HepG2 (cell line): ENCODE results near the gene APBB1. TPM values are rescaled to one million over a fixed set of nuclear protein-coding genes. Genes with fewer than 3 reads are reported as not detected.

Experiments used
- ATAC-seq: fragments of 200-7000 bp; cut with Tn5 transposase; 3 replicates; pipeline ENCODE4 v1.9.1; 2020; ENCODE audit warnings: mild to moderate bottlenecking, moderate library complexity
- BruUV-seq: library from RNA; stranded (reverse); fragments of 400-500 nt; replicated peaks from 2 replicates; lab custom pipeline; 2021; lab: Mats Ljungman, UMichigan
- CTCF ChIA-PET: fragments of 300-600 bp; formaldehyde crosslinking; extraction: SDS; loops from one replicate; lab custom pipeline; 2021; ENCODE audit warnings: low total read pairs, inconsistent platforms, low intra/inter-chr PET ratio; lab: Yijun Ruan, JAX
- POLR2A ChIA-PET: fragments of 350-600 bp; sonication (Branson Sonifier 250); formaldehyde crosslinking; loops from one replicate; lab custom pipeline; 2020; ENCODE audit warnings: antibody characterized with exemption, inconsistent platforms; lab: Yijun Ruan, JAX
- DNase-seq: peaks from one replicate; pipeline ENCODE4 v3.0.0-alpha.2; 2015; ENCODE audit warnings: low spot score
- FAIRE-seq: peaks from 3 replicates; lab custom pipeline; 2011; peaks lifted over from hg19 to GRCh38; lab: Jason Lieb, UNC
- H2AFZ ChIP-seq: one replicate; pipeline ENCODE4 v1.6.1; 2011; ENCODE audit warnings: low read length, inconsistent platforms
- H3K27ac ChIP-seq: fragments of 300-600 bp; 3 replicates; pipeline ENCODE4 v1.8.0; 2011; ENCODE audit warnings: mixed run types, mild to moderate bottlenecking, mixed read lengths, low read length, inconsistent platforms; ENCODE audit not compliant: insufficient read depth; ENCODE audit errors: extremely low read length
- H3K27me3 ChIP-seq, 2 experiments: fragments of 200-600 bp in 1 of 2; 2 replicates in 1 of 2; 3 replicates in 1 of 2; pipeline versions ENCODE4 v1.6.0 to v1.8.0; 2011; ENCODE audit warnings: low read length in 2 of 2, mild to moderate bottlenecking in 2 of 2, moderate library complexity in 2 of 2, inconsistent platforms in 1 of 2; ENCODE audit not compliant: insufficient read depth in 2 of 2, control insufficient read depth in 1 of 2
- H3K36me3 ChIP-seq, 2 experiments: fragments of 200-600 bp in 1 of 2; replicated peaks in 1 of 2; 2 replicates in 1 of 2; 3 replicates in 1 of 2; pipeline versions ENCODE4 v1.5.1 to v1.8.0; 2011; ENCODE audit warnings: low read length in 2 of 2, inconsistent platforms in 1 of 2; ENCODE audit not compliant: insufficient read depth in 2 of 2, control insufficient read depth in 1 of 2
- H3K4me1 ChIP-seq: 2 replicates; pipeline ENCODE4 v1.5.1; 2012; ENCODE audit warnings: low read length, inconsistent platforms; ENCODE audit not compliant: insufficient read depth
- H3K4me2 ChIP-seq: 2 replicates; pipeline ENCODE4 v1.6.0; 2011; ENCODE audit warnings: low read depth, low read length, inconsistent platforms
- H3K4me3 ChIP-seq, 3 experiments: fragments of 200-600 bp in 1 of 3; sonication (generic), shearing (Covaris generic) in 1 of 3; replicated peaks in 1 of 3; 2 replicates each; pipeline ENCODE4 v1.5.1; 2011 to 2016; ENCODE audit warnings: low read length in 3 of 3, inconsistent platforms in 2 of 3, low read depth in 2 of 3, mild to moderate bottlenecking in 2 of 3, control low read depth in 1 of 3, mixed read lengths in 1 of 3; ENCODE audit not compliant: insufficient read depth in 1 of 3
- H3K79me2 ChIP-seq: one replicate; pipeline ENCODE4 v1.6.1; 2011; ENCODE audit warnings: low read length, inconsistent platforms; ENCODE audit not compliant: insufficient read depth
- H3K9ac ChIP-seq: 2 replicates; pipeline ENCODE4 v1.6.0; 2011; ENCODE audit warnings: mild to moderate bottlenecking, low read depth, low read length, inconsistent platforms; ENCODE audit not compliant: insufficient read depth
- H3K9me3 ChIP-seq: 2 replicates; pipeline ENCODE4 v1.5.1; 2012; ENCODE audit warnings: mild to moderate bottlenecking, low read length
- H4K20me1 ChIP-seq: 2 replicates; pipeline ENCODE4 v1.6.0; 2011; ENCODE audit warnings: inconsistent platforms, mild to moderate bottlenecking, low read length, moderate library complexity; ENCODE audit not compliant: insufficient read depth
- CEBPG ChIP-seq: IDR thresholded peaks from 2 replicates; pipeline ENCODE4 v1.6.1; 2016
- HNF4A ChIP-seq: sonication (generic); formaldehyde crosslinking; IDR thresholded peaks from 2 replicates; pipeline ENCODE4 v1.4.0; 2020; ENCODE audit warnings: missing genetic modification reagents
- HNF4G ChIP-seq, 2 experiments: sonication (generic) in 1 of 2; formaldehyde crosslinking in 1 of 2; IDR thresholded peaks; 2 replicates each; pipeline versions ENCODE4 v1.4.0 to v1.6.1; 2011 to 2020; ENCODE audit warnings: borderline replicate concordance in 2 of 2, low read depth in 2 of 2, mild to moderate bottlenecking in 2 of 2, low read length in 1 of 2, missing genetic modification reagents in 1 of 2, moderate library complexity in 1 of 2
- KAT8 ChIP-seq: IDR thresholded peaks from 2 replicates; pipeline ENCODE4 v1.6.1; 2016; ENCODE audit warnings: missing genetic modification reagents, missing compliant biosample characterization
- PRDM15 ChIP-seq: sonication (generic); formaldehyde crosslinking; IDR thresholded peaks from 2 replicates; pipeline ENCODE4 v1.4.0; 2020; ENCODE audit warnings: missing genetic modification reagents
- REPIN1 ChIP-seq: sonication (generic); formaldehyde crosslinking; IDR thresholded peaks from 2 replicates; pipeline ENCODE4 v1.8.0; 2022; ENCODE audit warnings: missing genetic modification reagents, low read depth, mild to moderate bottlenecking, borderline replicate concordance
- ZNF292 ChIP-seq: sonication (generic); formaldehyde crosslinking; IDR thresholded peaks from 2 replicates; pipeline ENCODE4 v1.8.1; 2022; ENCODE audit warnings: mild to moderate bottlenecking, low read depth, missing genetic modification reagents, borderline replicate concordance
- ZNF619 ChIP-seq: sonication (generic); formaldehyde crosslinking; IDR thresholded peaks from 2 replicates; pipeline ENCODE4 v1.4.0; 2020; ENCODE audit warnings: mild to moderate bottlenecking, missing genetic modification reagents
- ZNF766 ChIP-seq: sonication (generic); formaldehyde crosslinking; IDR thresholded peaks from 2 replicates; pipeline ENCODE4 v1.5.0; 2020; ENCODE audit warnings: missing genetic modification reagents, borderline replicate concordance
- ZSCAN29 ChIP-seq: sonication (generic); formaldehyde crosslinking; conservative IDR thresholded peaks from 2 replicates; pipeline ENCODE4 v1.4.0; 2020; ENCODE audit warnings: mild to moderate bottlenecking, missing genetic modification reagents
- WGBS: methylation state at CpG from one replicate; pipeline ENCODE4 v1.1.6; 2017; ENCODE audit warnings: low lambda C conversion rate; 5-methylcytosine and 5-hydroxymethylcytosine counted together
- in situ Hi-C: cut with HindIII; loops from 2 replicates; pipeline ENCODE4 v1.10.0; 2017; ENCODE audit warnings: low pct_unique_long_range_greater_than_20kb; ENCODE audit not compliant: extremely low pct_ligation_motif_present
- intact Hi-C: fragments of 100-400 bp; cut with micrococcal nuclease; formaldehyde crosslinking; loops from one replicate; pipeline ENCODE4 v1.10.0; 2022; ENCODE audit not compliant: unreplicated experiment
- polyA plus RNA-seq, 8 experiments: library from polyadenylated mRNA; depleted of rRNA in 3 of 8; stranded (reverse) in 7 of 8; unstranded in 1 of 8; fragments of >200 nt; fragmentation: Illumina TruSeq in 4 of 8; extraction: Trizol in 4 of 8; gene quantifications; 2 replicates each; pipeline versions ENCODE4 v1.2.1 to v1.2.3, GENCODE V29; 2011 to 2016; ENCODE audit warnings: low read depth in 4 of 8, missing spikeins in 1 of 8, mixed read lengths in 1 of 8; ENCODE audit not compliant: insufficient read depth in 1 of 8
- total RNA-seq, 5 experiments: library from RNA; depleted of rRNA; stranded (reverse); fragments of >200 nt; fragmentation: Illumina TruSeq; extraction: Trizol; gene quantifications; 2 replicates each; pipeline ENCODE4 v1.2.3, GENCODE V29; 2016; ENCODE audit warnings: low read depth in 1 of 5

APBB1 gene
- total and polyA plus RNA-seq, 2 of the 13 experiments (the other 11 are each of a cell fraction or from before 2014, with no cell fraction given) = 1.7 to 3.5 TPM

- FAIRE-seq = peak; percentile 53
Observed at GRCh38 chr11:6365659-6366058, 53.2 kb downstream of the APBB1 start.

More at GRCh38 chr11:6365659-6366058, 53.2 kb downstream of the APBB1 start:
- no TSS peak for BruUV-seq
- Histone ChIP-seq H3K9me3 (no peaks in the 10 kb centered on the region), H4K20me1 (no peaks in the 10 kb centered on the region), H3K4me2 (0 out of 2 replicates have a peak overlapping the region, but pooled peaks have one; percentile 4), H3K36me3 (no peaks in the 10 kb centered on the region), H3K27ac (no peak overlapping the region), H3K9ac (no peak overlapping the region), H3K4me3 (no peak overlapping the region), H3K79me2 (no peaks in the 10 kb centered on the region), H2AFZ (no peak overlapping the region), H3K4me1 (peaks cover 12% of the 10 kb centered on the region), H3K27me3 (peaks cover 0 to 9% of the 10 kb centered on the region in 2 experiments; a peak in 3 of 5 replicates)
- CTCF ChIA-PET = interaction anchor here (1.2 kb wide), 1 partner anchor 12 kb away, joined by 4 read pairs; no protein-coding TSS in a partner anchor
- intact Hi-C loops (no loop called here), in situ Hi-C loops (no loop called here)
- 0% methylated on average over 1 of the region's 2 CpGs for WGBS
- POLR2A ChIA-PET = no interaction called here
- ATAC-seq (peak; percentile 77), DNase-seq (peak; percentile 35)
- peak; percentile 85 for TF ChIP-seq PRDM15 (CRISPR knock-in tag)
- no peak for TF ChIP-seq CEBPG (CRISPR knock-in tag)
- TF ChIP-seq HNF4A (CRISPR knock-in tag) = peak; percentile 76
- TF ChIP-seq KAT8 (CRISPR knock-in tag) = no peak
- TF ChIP-seq REPIN1 (CRISPR knock-in tag) = no peak
- TF ChIP-seq ZNF619 = no peak
- TF ChIP-seq ZNF766 (CRISPR knock-in tag) = no peak
- TF ChIP-seq ZSCAN29 (CRISPR knock-in tag) = no peak
- TF ChIP-seq HNF4G (IDR thresholded peaks at IDR 0.05; ENCODE audit: borderline replicate concordance, low read depth, low read length) = peak; percentile 49; the same call in 1 of the 2 replicates
- TF ChIP-seq HNF4G (CRISPR knock-in tag; IDR thresholded peaks at IDR 0.05; ENCODE audit: borderline replicate concordance, low read depth) = peak; percentile 26; the same call in 1 of the 2 replicates
- peak; percentile 32; the same call in 1 of the 2 replicates for TF ChIP-seq ZNF292 (CRISPR knock-in tag)
